T-helper 17 cell (primary cell): ENCODE measurements around the gene DYRK4. TPM values are rescaled to one million over a fixed set of nuclear protein-coding genes. Genes with fewer than 3 reads are reported as not detected.

Experiments
- total RNA-seq, 4 donors: library from RNA in 2 of 4; stranded (reverse) in 2 of 4; gene quantifications; one replicate each; pipeline ENCODE4 v1.2.3 and lab custom pipeline; 2022 to 2026

The DYRK4 gene
- total RNA-seq, 2 donors from 2014 or later = 10.4 to 11.1 TPM

Other genes starting within 250 kb of the DYRK4 start
- 10 to 100 TPM in 1 of 2 donors, 1 to 10 TPM in 1; 7.8 to 10.7 TPM for gene TIGAR, start 241.0 kb upstream of the DYRK4 start, total RNA-seq
- gene FGF23, start 182.5 kb upstream of the DYRK4 start, total RNA-seq = not detected
- gene FGF6, start 116.4 kb upstream of the DYRK4 start, total RNA-seq = not detected
- gene RAD51AP1, start 23.3 kb upstream of the DYRK4 start, total RNA-seq = under 1 TPM; 0.34 to 0.72 TPM
- 1 to 10 TPM; 1.6 to 2.6 TPM for gene AKAP3, start 86.8 kb downstream of the DYRK4 start, total RNA-seq
- gene NDUFA9, start 86.9 kb downstream of the DYRK4 start, total RNA-seq = 10 to 100 TPM; 61.3 to 80.8 TPM
- 1 to 10 TPM; 1.4 TPM for gene GALNT8, start 158.2 kb downstream of the DYRK4 start, total RNA-seq